Progenitor cell of endocrine pancreas (in vitro differentiated cells): ENCODE measurements around the gene EFCAB5. TPM values are rescaled to one million over a fixed set of nuclear protein-coding genes. Genes with fewer than 3 reads are reported as not detected.

Experiments used
- DNase-seq: peaks from one replicate; pipeline ENCODE4 v3.0.0; 2021; ENCODE audit warnings: low spot score; ENCODE audit not compliant: unreplicated experiment
- H3K27ac Mint-ChIP-seq: 2 replicates; pipeline ENCODE4 v1.8.0; 2021; ENCODE audit warnings: mild to moderate bottlenecking, moderate library complexity, mixed read lengths
- H3K27me3 Mint-ChIP-seq: 2 replicates; pipeline ENCODE4 v1.8.0; 2021; ENCODE audit warnings: mixed read lengths
- H3K36me3 Mint-ChIP-seq: 2 replicates; pipeline ENCODE4 v1.8.0; 2022; ENCODE audit warnings: mixed read lengths; ENCODE audit not compliant: insufficient read depth
- H3K4me1 Mint-ChIP-seq: 2 replicates; pipeline ENCODE4 v1.8.0; 2021; ENCODE audit warnings: low read depth, mixed read lengths
- H3K4me3 Mint-ChIP-seq: 2 replicates; pipeline ENCODE4 v1.8.0; 2021; ENCODE audit warnings: low read depth, mild to moderate bottlenecking, moderate library complexity, mixed read lengths
- H3K9me3 Mint-ChIP-seq: 2 replicates; pipeline ENCODE4 v1.8.0; 2021; ENCODE audit warnings: low read depth, mixed read lengths
- CTCF ChIP-seq: fragments of 200-600 bp; sonication (generic); IDR thresholded peaks from one replicate; pipeline ENCODE4 v1.5.0; 2021; ENCODE audit warnings: antibody characterized with exemption, mild to moderate bottlenecking; ENCODE audit not compliant: unreplicated experiment
- total RNA-seq: library from RNA; stranded (reverse); gene quantifications from 2 replicates; pipeline ENCODE4 v1.2.1, GENCODE V29; 2021

Gene EFCAB5
- total RNA-seq, 1 donor from 2014 or later = not detected

GRCh38 chr17:29906969-29907368 lies 34.5 kb upstream of the EFCAB5 start:
- Mint-ChIP-seq H3K4me3 (no peak overlapping the region), H3K27me3 (peaks cover 8% of the 10 kb centered on the region), H3K36me3 (peaks cover 14% of the 10 kb centered on the region), H3K9me3 (peaks cover 25% of the 10 kb centered on the region), H3K4me1 (peaks cover 9% of the 10 kb centered on the region), H3K27ac (no peak overlapping the region)
- TF ChIP-seq CTCF = no peak
- DNase-seq = no peak

- Mint-ChIP-seq H3K4me1 (peaks cover 13% of the 10 kb centered on the region), H3K4me3 (no peak overlapping the region), H3K9me3 (peaks cover 23% of the 10 kb centered on the region), H3K27ac (no peak overlapping the region), H3K36me3 (peaks cover 13% of the 10 kb centered on the region), H3K27me3 (peaks cover 8% of the 10 kb centered on the region)
- no peak for DNase-seq
- no peak for TF ChIP-seq CTCF
Observed at GRCh38 chr17:29909236-29910003, 32.0 kb upstream of the EFCAB5 start.

GRCh38 chr17:29911641-29912177 lies 29.7 kb upstream of the EFCAB5 start:
- Mint-ChIP-seq H3K36me3 (peaks cover 3% of the 10 kb centered on the region), H3K4me3 (no peak overlapping the region), H3K27ac (no peak overlapping the region), H3K4me1 (peaks cover 13% of the 10 kb centered on the region), H3K27me3 (peaks cover 8% of the 10 kb centered on the region), H3K9me3 (peaks cover 6% of the 10 kb centered on the region)
- no peak for TF ChIP-seq CTCF
- DNase-seq = no peak

GRCh38 chr17:29914819-29915537 lies 26.5 kb upstream of the EFCAB5 start:
- DNase-seq = no peak
- peaks cover 19% of the 10 kb centered on the region for H3K4me1 Mint-ChIP-seq
- no peaks in the 10 kb centered on the region for H3K36me3 Mint-ChIP-seq
- H3K27ac Mint-ChIP-seq = no peak overlapping the region
- H3K4me3 Mint-ChIP-seq = no peak overlapping the region
- H3K27me3 Mint-ChIP-seq = peaks cover 6% of the 10 kb centered on the region
- no peak for TF ChIP-seq CTCF
- H3K9me3 Mint-ChIP-seq = no peaks in the 10 kb centered on the region

- no peak for TF ChIP-seq CTCF
Observed at GRCh38 chr17:29918016-29918415, 23.4 kb upstream of the EFCAB5 start.

More at GRCh38 chr17:29918016-29918415, 23.4 kb upstream of the EFCAB5 start:
- no peak overlapping the region for H3K4me3 Mint-ChIP-seq
- no peaks in the 10 kb centered on the region for H3K36me3 Mint-ChIP-seq
- no peak overlapping the region for H3K27ac Mint-ChIP-seq
- H3K27me3 Mint-ChIP-seq = no peaks in the 10 kb centered on the region
- peaks cover 6% of the 10 kb centered on the region for H3K4me1 Mint-ChIP-seq
- H3K9me3 Mint-ChIP-seq = no peaks in the 10 kb centered on the region
- no peak for DNase-seq
